Bronchial epithelial cell (primary cell): ENCODE data around the gene KCNK16. TPM values are rescaled to one million over a fixed set of nuclear protein-coding genes. Genes with fewer than 3 reads are reported as not detected.

ENCODE experiments used
- DNase-seq: peaks from one replicate; pipeline ENCODE4 v3.0.0-alpha.2; 2010; ENCODE audit warnings: low read depth
- FAIRE-seq: peaks from 2 replicates; lab custom pipeline; 2011; peaks lifted over from hg19 to GRCh38; lab: Jason Lieb, UNC
- H3K27me3 ChIP-seq: 2 replicates; pipeline ENCODE4 v1.5.1; 2011; ENCODE audit warnings: low read length; ENCODE audit not compliant: control insufficient read depth, insufficient read depth
- H3K36me3 ChIP-seq: 2 replicates; pipeline ENCODE4 v1.5.1; 2011; ENCODE audit warnings: low read length; ENCODE audit not compliant: control insufficient read depth, insufficient read depth
- H3K4me3 ChIP-seq: 2 replicates; pipeline ENCODE4 v1.5.1; 2011; ENCODE audit warnings: mild to moderate bottlenecking, low read depth, low read length, control low read depth
- CTCF ChIP-seq: IDR thresholded peaks from 2 replicates; pipeline ENCODE4 v1.5.1; 2011; ENCODE audit warnings: mild to moderate bottlenecking, moderate library complexity, low read length, control low read depth, inconsistent platforms; ENCODE audit not compliant: insufficient read depth, severe bottlenecking
- total RNA-seq: library from RNA; depleted of rRNA; stranded (reverse); fragments of >200 nt; gene quantifications from 2 replicates; pipeline ENCODE4 v1.2.1, GENCODE V29; 2014

KCNK16 gene
- total RNA-seq, 1 donor from 2014 or later: not detected

GRCh38 chr6:39300739-39301138, 21.8 kb downstream of the KCNK16 start:
- no peak for TF ChIP-seq CTCF
- DNase-seq (no peak), FAIRE-seq (no peak)
- H3K27me3 ChIP-seq: no peaks in the 10 kb centered on the region
- no peaks in the 10 kb centered on the region for H3K36me3 ChIP-seq
- no peak overlapping the region for H3K4me3 ChIP-seq

DNA sequence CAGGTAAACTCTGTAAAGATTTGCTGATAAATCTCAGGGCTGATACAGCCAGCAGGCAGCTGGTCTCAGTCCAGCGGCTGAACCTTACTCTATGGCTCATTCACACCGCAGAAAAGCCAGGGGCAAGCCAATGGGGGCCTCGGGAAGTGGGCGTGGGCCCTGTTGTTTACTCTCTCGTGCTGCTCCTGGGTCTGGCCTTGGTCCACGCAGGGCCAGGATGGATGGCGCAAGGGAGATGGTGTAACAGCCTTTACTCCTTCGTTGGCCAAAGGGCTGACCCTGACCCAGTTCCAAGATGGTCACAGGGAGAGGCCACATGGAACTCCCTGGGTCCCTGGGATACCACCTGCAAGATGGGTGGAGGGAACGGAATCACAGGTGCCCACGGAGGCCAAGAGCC, 24.4 kb downstream of the KCNK16 start:
- no peak overlapping the region for H3K4me3 ChIP-seq
- no peaks in the 10 kb centered on the region for H3K36me3 ChIP-seq
- TF ChIP-seq CTCF: no peak
- no peaks in the 10 kb centered on the region for H3K27me3 ChIP-seq
- FAIRE-seq (no peak), DNase-seq (no peak)

GRCh38 chr6:39296745-39297640, 25.5 kb downstream of the KCNK16 start:
- no peak overlapping the region for H3K4me3 ChIP-seq
- TF ChIP-seq CTCF: no peak
- H3K36me3 ChIP-seq: no peaks in the 10 kb centered on the region
- FAIRE-seq: no peak
- no peak for DNase-seq
- no peaks in the 10 kb centered on the region for H3K27me3 ChIP-seq

DNA sequence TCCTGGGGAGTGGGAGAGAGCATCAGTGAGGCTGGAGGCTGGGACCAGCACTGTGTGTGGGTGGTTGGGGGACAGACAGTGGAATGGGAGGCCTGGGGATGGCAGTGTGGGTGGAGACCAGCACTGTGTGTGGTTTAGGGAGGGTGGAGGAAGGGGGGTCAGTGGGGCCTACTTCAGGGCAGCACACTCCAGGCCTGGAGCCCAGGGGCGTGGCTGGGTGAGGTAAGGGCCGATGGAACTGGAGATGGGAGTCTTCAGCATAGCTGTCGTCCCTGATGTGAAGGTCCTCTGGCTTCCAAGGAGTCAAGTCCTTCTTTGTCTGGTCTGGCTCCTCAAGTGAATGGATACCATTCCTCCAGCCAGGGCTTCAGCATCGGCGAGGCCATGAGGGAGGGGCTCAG, 26.9 kb downstream of the KCNK16 start:
- no peak for TF ChIP-seq CTCF
- FAIRE-seq: no peak
- no peak for DNase-seq
- Histone ChIP-seq H3K36me3 (no peaks in the 10 kb centered on the region), H3K27me3 (no peaks in the 10 kb centered on the region), H3K4me3 (no peak overlapping the region)

GRCh38 chr6:39294899-39295298, 27.6 kb downstream of the KCNK16 start:
- TF ChIP-seq CTCF: no peak
- Histone ChIP-seq H3K27me3 (no peaks in the 10 kb centered on the region), H3K36me3 (no peaks in the 10 kb centered on the region), H3K4me3 (no peak overlapping the region)
- FAIRE-seq (no peak), DNase-seq (no peak)
